ENCODE measurements around the gene KRT25.

GRCh38 chr17:40734018-40734417 lies 21.1 kb downstream of the KRT25 start:
- TF ChIP-seq CTCF (IDR thresholded peaks at IDR 0.05) = no peak
- TF ChIP-seq POLR2A (IDR thresholded peaks at IDR 0.05) = no peak
